Iris pigment epithelial cell (primary cell): ENCODE measurements around the gene OR9K2.
"Not testable (repeated sequence)": the region's sequence is repeated elsewhere in the genome, so short reads cannot be mapped to it uniquely, and the experiment has no call there.

Experiments used
- DNase-seq: peaks from one replicate; pipeline ENCODE4 v3.0.0-alpha.2; 2011; ENCODE audit warnings: low read depth

OR9K2 gene

GRCh38 chr12:55126106-55126505 lies at the start of gene OR9K2:
TSS of gene OR9K2 (plus strand) at chr12:55126406. CDS start at chr12:55129835, 3,429 bp downstream.
- DNase-seq = no peak

GRCh38 chr12:55092579-55092978 lies 33.6 kb upstream of the OR9K2 start:
- DNase-seq = no peak

GRCh38 chr12:55112378-55112875 lies 13.8 kb upstream of the OR9K2 start:
- no peak for DNase-seq

- no peak for DNase-seq
Measured at GRCh38 chr12:55116152-55116551, 10.1 kb upstream of the OR9K2 start.

DNA sequence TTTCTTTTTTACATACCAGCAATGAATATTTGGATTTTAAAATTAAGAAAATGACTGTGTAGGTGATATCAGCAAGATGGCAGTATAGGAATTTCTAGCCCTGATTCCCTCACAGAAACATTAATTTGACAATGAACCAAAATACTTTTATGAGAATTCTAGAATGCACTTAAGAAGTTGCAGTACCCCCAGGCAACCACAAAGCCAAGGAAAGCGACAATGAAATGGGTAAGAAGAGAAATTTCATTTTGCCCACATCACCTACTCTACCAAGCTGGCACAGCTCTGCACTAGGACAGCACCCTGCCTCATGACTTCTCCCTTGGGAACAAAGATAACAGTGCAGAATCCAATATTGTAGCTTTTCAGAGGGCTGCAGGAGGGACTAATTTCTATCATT lies 6.6 kb downstream of the OR9K2 start:
- no peak for DNase-seq

DNA sequence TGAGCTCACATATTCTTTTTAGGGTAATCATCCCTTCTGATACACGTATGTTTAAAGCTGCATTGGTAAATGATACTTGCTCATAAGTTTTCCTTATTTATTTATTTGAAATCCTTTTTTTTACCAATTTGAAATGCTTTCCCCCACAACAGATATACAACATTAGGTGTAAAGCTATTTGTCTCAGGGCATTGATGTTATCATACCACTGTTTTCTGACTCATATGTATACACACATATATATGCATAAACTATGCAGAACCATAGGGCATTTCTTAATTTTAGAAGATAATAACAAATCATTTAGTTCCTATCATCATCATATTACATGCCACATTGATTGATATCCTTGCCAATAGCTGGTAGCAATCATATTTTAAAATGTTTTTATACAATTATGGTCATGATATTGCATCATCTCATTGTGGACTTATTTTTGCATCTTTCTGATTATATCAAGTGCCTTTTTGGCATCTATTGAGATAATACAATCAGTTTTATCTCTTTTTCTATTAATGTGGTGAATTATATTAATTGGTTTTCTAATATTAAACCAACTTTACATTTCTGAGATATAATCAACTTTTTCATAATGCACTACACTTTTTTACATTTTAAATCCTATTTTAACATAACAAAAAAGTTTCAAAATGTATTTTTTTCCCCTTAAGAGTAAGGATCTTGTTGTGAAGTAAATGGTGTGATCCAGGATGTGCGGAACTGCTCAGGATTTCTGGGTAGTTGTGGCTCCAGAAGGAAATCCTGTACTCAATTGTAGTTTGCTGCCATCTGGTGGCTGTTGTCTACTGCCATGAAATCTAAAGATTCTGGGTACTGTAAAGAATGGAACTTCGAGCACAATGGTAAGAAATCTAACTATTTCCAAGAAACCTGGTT lies 16.7 kb downstream of the OR9K2 start:
- peak; percentile 56 for DNase-seq

DNA sequence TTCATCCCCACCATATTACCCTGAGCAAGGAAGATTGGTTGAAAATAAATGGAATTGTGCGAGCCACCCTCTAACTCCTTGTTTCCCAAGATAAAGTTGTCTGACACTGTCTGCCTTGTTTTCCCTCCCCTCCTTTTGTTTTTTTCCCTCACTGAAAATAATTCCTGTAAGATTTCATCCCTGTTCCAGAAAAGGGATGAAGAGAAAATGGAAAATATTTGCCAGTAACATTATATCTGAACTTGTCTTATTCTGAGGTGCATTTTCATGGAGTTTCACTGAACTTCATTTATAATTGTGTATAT lies 17.3 kb downstream of the OR9K2 start:
- no peak for DNase-seq

DNA sequence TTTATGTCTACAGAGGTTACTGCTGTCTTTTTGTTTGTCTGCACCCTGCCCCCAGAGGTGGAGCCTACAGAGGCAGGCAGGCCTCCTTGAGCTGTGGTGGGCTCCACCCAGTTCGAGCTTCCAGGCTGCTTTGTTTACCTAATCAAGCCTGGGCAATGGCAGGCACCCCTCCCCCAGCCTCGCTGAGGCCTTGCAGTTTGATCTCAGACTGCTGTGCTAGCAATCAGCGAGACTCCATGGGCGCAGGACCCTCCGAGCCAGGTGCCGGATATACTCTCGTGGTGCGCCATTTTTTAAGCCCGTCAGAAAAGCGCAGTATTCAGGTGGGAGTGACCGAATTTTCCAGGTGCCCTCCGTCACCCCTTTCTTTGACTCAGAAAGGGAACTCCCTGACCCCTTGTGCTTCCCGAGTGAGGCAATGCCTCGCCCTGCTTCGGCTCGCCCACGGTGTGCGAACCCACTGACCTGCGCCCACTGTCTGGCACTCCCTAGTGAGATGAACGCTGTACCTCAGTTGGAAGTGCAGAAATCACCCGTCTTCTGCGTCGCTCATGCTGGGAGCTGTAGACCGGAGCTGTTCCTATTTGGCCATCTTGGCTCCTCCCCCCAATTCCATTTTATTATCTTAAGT lies 40.9 kb downstream of the OR9K2 start:
- DNase-seq = not testable (repeated sequence)

DNA sequence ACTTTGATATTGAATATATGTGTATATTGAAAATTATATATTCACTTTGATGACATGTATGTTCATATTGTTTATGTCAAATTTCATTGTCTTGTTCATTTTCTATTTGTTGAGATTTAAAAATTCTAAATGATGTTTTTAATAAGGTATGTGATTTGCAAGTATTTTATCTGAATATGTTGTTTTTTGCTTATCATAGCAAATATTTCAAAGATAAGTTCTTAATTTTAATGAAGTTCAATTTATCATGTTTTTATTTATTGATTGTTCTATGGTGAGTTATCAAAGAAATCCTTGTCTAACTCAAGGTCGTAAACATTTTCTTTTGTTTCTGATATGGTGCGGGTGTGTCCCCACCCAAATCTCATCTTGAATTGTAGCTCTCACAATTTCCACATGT lies 45.2 kb downstream of the OR9K2 start:
- no peak for DNase-seq

DNA sequence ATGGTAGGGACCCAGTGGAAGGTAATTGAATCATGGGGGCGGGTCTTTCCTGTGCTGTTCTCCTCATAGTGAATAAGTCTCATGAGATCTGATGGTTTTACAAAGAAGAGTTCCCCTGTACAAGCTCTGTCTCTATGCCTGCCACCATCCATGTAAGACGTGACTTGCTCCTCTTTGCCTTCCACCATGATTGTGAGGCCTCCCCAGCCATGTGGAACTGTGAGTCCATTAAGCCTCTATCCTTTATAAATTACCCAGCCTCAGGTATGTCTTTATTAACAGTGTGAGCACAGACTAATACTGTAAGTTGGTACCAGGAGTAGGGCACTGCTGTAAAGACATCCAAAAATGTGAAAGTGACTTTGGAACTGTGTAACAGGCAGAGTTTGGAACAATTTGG lies 45.6 kb downstream of the OR9K2 start:
- DNase-seq = not testable (repeated sequence)

DNA sequence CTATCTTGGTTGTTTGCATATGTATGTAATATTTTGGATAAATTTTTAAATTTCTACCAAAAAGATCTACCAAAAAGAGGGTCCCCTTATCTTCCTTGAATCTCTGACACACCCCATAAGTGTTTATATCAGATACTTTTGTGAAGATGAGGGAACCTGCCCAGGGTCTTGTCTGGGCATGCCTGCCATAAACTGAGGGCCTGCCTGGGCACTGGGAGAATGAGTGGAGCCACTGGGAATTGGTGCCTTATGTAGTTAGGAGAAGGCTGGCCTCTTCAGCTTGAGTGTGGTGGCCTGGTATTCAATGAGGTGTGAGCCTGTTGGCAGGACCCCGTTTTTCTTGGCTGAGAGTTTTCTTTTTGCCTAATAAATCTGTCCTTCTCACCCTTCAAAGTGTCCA lies 46.5 kb downstream of the OR9K2 start:
- no peak for DNase-seq

DNA sequence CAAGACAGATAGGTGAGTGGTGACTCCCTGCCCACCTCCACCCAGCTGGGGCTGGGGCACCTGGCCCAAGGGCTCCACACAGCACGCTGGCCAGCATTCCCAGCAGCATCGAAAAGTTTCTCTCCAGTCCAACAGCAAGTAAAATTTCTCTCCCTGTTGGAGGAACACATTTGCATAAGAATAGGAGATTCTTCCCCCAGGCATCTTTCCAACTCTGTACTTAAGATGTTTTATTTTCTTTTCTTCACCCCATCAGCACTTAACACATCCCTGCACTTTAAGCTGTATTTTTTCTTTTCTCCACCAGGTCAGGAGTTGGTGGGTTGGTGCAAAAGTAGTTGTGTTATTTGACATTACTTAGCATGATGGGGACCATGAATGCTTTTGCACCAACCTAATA lies 47.2 kb downstream of the OR9K2 start:
- DNase-seq = no peak
